ENCODE measurements around the gene USP25.
"Not testable (repeated sequence)": the region's sequence is repeated elsewhere in the genome, so short reads cannot be mapped to it uniquely, and the experiment has no call there.

Gene USP25

DNA sequence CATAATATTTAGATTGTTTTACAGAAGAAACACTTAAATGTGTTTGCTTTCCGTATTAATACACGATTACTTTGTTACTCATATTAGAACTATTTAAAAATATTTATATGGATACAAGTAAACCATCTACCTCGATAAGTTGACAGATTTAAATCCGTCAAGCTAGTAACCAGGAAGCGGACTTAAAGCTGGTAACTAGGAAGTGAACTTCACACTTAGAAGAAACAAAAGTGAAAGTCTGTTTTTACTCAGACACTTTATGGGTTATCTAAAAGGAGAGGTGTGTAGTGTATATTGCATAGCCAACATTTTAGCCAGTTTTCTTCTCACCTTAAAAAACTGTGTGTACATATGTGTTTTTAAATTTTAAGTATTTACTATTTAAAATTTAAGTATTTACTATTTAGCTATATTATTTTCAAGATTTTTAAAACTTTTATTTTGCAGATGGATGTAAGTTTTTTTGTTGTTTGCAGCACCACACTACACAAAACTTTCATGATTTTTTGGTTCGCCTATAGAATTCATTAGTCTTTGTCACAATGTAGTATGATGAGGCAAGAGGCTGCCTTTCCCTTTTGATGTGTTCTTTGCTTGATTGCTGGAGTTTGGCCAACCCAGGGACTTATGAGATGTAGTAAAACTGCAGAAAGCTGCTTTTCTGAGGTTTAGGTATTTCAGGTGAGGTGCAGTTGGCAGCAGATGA lies 2.7 kb downstream of the USP25 start:
- DNase-seq = peak; percentile 11

DNA sequence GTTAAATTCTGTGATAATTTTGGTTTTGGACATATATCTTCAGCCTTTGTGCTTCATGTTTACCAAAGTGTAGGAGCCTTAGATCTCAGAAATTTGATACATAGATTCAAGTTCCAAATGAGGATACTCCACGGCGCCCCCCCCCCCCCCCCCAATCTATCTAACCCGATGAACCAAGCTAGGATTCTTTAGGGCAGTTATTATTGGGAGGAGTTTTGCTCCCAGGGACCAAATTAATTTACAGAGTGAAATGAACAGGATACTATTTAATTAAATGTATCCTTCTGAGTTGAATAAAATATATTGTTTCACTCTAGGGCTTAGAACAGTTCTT lies 3.2 kb downstream of the USP25 start:
- no peak for DNase-seq

DNA sequence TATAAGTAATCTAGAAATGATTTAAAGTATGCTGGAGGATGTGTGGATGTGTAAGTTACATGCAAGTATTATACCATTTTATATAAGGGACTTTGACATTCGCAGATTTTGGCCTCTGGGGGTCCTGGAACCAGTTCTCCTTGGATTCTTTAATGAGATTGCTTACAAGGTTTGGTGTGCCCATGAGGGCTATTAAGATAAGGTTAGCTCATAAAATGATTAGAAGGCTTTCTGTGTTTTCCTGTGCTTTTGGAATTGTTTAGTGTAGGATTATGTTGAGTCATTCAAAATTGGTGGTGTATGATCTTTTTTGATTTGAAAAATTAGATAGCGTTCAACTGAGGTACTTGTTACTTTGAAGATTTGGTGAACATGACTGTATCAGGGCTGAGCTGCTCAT lies 5.6 kb downstream of the USP25 start:
- no peak for DNase-seq

DNA sequence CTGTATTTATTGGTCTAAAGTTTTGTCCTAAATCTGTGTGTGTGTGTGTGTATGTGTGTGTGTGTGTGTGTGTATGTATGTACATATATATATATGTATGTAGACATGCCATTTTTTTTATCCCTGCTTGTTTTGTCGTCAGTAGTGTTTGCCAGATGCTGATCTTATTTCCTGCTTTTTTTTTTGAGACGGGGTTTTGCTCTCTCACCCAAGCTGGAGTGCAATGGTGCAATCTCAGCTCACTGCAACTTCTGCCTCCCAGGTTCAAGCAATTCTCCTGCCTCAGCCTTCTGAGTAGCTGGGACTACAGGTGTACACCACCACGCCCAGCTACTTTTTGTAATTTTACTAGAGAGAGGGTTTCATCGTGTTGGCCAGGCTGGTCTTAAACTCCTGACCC lies 6.1 kb downstream of the USP25 start:
- DNase-seq = not testable (repeated sequence)

DNA sequence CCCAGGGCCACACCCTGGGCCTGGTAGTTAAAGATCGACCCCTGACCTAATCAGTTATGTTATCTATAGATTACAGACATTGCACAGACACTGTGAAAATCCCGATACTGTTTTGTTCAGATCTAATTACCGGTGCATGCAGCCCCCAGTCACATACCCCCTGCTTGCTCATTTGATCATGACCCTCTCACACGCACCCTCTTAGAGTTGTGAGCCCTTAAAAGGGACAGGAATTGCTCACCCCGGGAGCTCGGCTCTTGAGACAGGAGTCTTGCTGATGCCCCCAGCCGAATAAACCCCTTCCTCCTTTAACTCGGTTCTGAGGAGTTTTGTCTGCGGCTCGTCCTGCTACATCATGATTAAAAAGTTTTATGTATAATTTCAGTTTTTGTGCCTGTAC lies 9.0 kb downstream of the USP25 start:
- DNase-seq = not testable (repeated sequence)

DNA sequence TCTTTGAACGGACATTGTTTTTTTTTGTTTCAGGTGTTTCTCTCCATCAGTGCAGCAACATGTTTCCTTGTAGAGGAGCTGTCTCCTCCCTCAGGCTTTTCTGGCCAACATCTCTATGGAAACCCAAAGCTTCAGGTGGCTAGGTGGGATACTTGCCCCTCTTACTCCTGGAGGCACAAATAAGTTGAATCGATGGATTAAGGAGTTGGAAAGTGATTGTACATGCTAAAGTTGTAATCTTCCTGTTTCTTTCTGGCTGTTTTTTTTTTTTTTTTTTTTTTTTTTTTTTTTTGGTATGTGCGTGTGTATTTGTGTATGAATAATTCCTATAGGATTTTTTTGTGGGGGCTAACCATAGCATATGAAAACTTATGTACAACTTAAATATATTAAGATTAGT lies 10.6 kb downstream of the USP25 start:
- DNase-seq = no peak

DNA sequence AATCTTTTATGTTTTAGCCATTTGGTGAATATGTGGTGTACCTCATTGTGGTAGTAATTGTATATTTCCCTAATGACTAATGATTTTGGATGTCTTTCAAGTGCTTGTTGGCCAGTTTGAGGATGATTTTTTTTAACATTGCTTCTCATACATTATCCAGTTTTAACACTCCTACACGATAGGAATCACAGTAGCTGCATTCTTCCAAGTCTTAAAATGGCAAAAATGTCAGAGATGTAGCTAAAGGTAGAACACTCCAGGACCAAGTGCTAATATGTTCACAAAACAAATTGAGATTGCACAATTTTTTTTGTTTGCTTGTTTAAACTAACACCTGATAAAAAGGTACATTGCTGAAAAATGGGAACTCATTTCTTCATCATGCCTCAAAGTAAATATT lies 11.7 kb downstream of the USP25 start:
- DNase-seq = no peak

DNA sequence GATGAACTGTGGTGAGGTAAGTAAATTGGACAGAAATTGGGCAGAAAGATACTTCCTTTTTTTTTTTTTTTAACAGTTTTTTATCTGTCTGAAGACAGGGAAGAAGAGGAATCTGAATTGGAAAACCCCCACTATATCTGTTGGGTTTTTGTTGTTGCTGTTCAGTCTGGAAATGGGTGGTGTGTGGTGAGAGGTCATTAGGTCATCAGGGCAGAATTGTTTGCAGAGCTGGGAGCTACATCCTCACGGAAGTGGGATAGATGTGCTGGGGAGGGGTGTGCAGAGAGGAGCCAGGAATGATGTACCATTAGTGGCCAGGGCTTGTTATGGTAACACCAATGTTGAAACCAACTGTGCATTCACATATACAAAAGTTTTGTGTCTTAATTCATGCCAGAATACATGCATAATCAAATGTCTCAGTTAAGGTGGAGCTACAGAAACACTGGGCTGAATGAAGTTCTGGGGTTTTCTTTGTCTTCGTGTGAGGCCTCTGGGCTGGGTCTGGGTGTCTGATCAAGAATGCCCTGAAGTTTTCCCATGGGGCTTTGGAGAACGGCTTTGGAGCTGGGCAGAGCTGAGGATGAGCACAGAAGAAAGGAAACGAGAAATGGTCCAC lies 12.4 kb downstream of the USP25 start:
- no peak for DNase-seq

DNA sequence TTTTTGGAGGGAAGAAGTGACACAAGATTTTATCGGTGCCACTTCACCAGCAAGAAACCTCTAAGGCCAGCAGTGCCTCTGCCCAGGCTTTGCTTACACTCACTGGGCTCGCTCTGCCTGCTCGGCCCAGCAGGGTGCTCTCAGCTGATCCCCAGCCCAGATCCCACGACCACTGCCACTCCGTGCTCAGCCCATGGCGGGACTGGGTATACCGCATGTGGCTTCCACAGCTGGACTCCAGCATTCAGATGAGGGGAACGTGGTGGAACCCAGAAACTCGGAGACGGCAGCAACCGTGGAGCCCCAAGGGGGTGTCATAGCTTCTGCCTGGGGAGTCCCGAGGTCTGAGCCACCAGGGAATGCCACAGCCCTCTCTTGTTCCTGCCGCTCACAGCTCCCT lies 12.9 kb downstream of the USP25 start:
- no peak for DNase-seq

DNA sequence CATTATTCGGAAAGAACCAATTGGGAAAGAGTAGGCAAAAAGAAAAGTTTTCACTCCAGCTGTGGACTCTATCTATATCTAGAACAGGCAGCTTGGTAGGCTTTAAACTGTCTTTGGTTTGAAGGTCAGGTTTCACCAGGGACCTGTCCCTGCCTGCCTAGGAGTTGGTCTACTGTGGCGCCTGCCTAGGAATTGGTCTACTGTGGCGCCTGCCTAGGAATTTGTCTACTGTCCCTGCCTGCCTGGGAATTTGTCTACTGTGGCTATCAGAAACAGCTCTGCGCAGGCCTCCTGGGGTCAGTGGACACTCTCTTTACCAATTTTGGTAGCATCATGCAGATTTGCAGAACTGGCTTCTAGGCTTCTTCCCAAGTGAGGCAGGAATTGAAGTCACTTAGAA lies 13.8 kb downstream of the USP25 start:
- DNase-seq = no peak

DNA sequence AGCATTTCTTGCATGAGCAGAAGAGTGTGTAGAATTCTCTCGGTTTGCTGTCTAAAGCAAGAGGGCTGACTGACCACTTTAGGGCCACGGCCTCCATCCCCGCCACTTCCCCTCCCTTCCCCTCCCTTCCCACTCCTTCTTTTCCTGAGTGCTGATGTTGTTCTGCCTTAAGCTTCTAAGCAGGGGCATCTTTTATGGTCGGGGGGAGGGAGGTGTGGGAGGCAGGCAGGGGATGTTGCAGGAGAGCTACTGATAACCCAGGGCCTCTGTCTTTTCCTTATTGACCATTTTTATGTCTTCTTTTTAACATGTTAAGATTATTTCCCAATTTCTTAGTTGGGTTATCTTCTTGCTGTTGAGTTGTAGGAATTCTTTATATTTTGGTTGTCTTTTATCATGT lies 15.1 kb downstream of the USP25 start:
- no peak for DNase-seq

DNA sequence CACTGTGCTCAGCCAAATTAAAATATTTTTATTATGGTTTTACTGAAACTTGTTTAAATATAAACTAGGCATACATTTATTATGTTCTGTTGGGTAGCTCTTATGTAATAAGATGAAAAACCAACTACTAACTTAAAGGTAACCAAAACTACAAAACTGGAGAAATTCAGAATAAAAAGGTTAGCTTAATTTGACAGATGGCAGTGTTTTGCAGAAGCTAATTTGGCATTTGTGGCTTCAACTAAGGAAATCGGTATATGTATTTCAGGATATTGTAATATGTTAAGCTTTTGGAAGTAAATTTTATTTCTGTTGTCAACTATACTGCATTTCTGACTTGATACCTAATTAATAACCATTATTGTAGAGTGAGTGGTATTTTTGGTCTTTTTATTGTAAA lies 18.8 kb downstream of the USP25 start:
- DNase-seq = no peak

DNA sequence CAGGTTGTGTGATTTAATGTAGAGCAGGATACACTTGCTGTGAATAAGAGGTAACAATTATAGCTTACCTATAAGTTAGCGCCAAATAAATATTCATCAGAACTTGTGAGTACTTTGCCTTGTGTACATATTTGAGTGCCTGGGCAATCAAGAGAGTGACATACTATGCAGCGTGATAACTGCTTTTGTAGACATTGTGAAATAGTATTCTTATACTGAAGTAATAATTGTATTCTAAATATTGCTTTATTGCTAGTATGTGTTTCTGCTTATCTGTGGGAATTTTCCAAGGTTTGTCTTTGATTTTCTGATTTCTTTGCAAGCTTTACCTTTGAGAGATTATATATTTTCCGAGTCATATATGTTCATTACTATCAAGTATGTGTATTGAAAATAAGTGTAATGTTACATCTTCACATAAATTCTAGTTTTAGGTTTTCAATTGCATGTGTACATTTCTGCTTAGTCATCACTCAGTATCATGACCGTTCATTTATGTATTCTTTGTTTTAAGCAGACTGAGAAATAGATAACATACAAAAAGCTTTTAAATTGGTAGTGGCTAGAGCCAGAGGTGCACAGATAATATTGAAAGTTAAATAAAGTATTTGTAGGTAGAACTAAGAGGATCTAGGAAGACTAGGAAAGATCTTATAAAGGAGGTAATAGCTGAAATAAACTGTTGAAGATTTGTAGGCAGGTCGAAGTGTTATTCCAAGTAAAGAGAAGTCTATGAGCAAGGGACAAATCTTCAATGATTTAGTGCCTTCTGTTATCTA lies 19.5 kb downstream of the USP25 start:
- no peak for DNase-seq

DNA sequence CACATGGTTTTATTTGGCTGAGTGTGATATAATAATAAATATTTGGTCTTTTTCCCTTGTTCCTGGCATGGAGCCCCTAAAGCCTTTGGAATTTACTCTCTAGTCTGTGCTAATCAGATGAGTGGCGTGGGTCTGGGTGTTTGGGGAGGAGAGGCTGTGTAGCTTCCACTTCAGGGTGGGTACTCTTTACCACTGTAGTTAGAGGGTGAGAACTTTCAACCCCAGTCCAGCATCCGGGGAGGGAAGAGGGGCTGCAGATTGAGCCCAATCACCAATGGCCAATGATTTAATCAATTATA lies 20.0 kb downstream of the USP25 start:
- DNase-seq = no peak

DNA sequence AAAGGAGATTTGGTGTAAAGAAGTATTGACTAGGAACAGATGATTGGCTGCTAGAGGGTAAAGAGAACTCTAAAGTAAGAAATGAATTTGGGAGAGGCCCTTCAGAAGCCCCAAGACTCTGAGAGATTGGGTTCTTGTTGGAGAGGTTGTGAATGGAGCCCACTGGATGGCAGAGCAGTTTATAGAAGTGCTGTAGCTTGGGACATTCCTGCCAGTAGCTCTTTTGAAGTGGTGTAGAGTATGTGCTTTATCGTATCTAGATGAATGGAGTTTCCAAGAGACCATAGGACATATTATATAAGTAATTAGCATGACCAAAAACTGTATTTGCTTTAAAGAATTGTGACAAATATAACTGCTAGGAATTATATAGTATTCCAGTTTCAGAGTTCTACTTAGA lies 21.3 kb downstream of the USP25 start:
- no peak for DNase-seq

DNA sequence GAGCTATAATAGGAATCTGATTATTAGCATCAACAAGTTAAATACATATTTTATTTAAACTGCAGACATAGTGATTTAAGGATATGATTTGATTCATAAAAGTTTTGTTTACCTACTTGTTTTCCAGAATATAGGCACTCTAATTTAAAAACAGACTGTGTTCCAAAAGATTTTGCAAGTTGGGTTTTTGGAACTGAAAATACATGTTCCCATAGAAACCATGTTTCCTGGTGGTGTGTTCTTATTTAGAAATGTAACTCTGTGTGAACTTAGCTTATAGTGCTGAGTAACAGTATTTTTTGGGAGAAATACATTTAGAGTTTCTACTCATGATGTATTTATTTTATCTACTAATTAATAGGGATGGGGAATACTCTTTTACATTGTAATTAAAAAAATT lies 21.8 kb downstream of the USP25 start:
- no peak for DNase-seq

DNA sequence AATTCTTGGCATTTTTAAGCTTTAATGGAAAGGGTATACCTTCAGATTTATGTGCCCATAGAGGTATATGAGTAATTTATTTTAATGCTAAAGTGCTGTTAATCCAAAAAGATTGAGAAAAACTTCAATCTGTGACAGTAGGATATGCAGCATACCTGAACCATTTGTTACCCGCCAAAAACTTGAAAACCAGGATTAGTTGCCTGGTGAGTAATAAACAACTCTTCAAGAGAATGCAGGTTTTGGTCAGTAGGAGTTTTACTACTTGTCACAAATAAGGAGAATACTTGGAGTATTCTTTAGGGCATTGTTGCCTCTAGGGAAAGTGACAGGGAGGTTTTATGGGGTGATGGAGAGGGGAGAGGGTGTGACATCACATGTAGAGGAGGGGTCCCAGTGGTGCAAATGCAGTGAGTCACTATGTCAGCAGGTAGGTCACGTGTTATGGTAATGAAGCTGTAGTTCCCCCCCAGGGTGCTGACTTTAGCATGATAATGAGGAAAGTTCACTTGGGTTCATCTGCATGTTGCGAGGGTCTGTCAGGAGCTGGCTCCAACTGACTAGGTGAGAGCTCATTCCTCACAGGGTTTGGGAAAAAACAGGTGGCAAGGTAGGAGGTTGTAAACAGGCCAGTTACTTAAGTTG lies 23.1 kb downstream of the USP25 start:
- no peak for DNase-seq

DNA sequence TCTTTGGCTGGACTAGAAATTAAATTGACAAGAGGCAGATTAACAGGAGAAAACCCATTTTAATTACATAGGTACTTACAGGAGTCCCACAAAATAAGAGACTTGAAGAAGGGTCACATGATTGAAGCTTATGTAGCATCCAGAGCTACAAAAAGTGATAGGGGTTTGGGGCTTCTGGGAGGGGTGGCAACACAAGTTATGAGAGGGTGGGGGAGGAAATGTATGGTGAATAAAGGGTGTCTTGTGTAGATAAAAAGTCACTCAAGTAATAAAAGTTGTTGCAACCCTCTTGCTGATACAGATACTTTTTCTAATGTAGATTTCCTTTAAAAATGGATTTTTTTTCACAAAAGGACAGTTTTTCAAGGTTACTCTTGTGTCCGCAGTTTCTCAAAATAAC lies 24.0 kb downstream of the USP25 start:
- no peak for DNase-seq

DNA sequence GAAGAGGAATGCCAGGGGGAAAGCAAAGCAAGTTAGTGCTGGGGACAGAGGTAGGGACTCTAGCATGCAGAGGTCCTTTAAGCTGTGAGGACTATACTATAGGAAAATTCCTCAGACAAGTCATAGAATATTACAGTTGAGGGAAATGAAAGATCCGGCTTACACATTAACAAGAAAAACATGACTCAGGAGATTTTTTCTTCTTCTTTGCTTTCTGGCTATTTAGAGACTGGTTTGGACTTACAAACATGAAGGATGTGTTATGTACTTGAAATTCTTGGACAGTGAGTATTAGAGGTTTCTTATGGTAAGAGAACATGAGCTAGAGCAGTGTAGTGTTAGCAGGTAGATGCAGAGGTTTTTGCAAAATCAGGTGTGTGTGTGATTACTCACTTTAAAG lies 24.9 kb downstream of the USP25 start:
- DNase-seq = no peak

DNA sequence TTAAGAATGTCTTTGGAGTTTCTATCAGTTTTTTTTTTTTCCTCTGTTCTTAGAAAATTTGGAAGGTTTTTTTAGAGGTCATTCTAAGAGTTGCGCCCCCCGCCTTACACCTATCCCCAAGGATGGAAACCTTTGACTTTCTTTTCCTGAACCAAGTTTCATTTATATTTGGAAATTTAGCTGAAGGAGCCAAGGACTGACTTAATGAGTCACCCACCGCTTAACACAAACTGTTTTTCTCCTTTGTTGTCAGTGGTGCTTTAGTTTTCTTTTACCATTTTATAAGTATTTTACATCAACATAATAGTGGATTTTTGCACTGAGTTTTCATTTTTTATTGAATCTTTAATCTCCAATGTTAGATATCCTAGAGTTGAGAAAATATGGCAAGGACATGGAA lies 25.3 kb downstream of the USP25 start:
- DNase-seq = no peak

DNA sequence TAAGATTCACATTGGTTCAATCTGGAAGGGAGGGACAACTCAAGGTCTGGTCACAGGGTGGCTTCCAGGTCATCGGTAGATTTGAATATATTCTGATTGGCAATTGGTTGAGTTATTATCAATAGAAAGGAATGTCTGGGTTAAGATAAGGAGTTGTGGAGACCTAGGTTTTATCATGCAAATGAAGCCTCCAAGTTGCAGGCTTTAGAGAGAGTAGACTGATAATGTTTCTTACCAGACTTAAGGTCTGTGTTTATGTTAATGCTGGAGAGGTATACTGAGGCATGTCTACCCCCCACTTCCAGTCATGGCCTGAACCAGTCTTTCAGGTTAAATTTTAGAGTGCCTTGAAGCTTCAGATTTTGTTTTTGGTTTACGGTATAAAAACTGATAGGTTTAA lies 29.7 kb downstream of the USP25 start:
- no peak for DNase-seq

DNA sequence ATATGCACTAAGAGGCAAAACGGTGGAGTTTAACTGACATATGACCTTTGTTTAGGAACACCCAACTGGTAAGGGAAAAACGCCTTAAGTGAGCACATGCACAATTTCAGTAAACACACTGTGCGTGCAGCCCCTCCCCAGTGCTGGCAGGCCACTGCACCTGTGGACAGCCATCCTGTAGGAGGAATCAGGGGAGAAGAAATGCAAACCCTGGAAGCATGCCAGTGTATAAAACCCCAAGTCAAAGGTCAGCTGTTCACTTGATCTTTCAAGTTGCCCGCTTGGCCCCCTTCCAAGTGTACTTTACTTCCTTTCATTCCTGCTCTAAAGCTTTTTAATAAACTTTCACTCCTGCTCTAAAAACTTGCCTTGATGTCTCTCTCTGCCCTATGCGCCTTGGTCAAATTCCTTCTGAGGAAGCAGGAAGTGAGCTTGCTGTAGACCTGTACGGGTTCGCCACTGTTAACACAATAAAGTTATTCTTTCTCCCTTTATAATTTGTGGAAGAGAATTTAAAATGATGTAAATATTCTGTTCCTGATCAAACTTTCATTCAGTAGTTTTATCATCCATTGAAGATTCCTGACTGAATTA lies 31.8 kb downstream of the USP25 start:
- DNase-seq = no peak

DNA sequence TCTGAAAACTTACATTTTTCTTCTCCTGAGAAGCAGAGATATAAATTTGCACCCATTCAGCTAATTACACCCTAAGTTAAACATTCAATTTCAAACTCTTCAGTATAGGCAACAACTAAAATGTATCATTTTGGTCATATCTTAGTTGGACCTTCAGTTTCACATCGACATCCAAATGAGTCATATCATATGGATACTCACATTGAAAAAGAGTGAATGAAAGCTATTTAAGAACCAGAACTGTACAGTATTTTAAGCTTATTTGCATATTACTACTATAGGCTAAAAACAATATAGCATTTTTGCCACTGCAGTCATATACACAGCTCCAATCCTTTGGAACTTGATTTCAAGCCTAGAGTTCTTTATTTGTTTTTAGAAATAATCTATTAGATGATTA lies 33.6 kb downstream of the USP25 start:
- no peak for DNase-seq

DNA sequence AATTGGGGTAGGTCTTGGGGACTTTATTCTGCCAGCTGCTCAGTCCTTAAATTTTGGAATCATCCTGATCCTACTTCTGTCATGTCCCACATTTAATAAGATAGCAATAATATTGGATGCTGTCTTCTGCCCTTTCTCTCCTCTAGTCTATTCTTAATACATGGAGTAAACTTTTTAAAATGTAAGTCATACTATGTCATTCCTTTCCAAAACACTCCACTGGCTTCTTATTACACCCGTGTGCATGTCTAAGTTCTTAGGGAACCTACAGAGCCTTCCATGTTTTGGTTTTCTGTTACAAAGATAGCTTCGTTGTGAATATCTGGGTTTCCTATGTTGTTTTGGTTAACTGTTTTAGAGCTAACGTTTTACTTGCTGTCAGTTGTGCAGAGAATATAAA lies 35.1 kb downstream of the USP25 start:
- DNase-seq = no peak
